GM23248 (cell line): ENCODE measurements around the gene MARCHF3. TPM values are rescaled to one million over a fixed set of nuclear protein-coding genes. Genes with fewer than 3 reads are reported as not detected.

ENCODE experiments used
- DNase-seq: peaks from one replicate; pipeline ENCODE4 v3.0.0-alpha.2; 2015
- H2AFZ ChIP-seq: fragments of 200-600 bp; sonication (generic); 2 replicates; pipeline ENCODE4 v1.6.1; 2016; ENCODE audit warnings: antibody characterized with exemption
- H3F3A ChIP-seq: fragments of 200-600 bp; sonication (generic); 2 replicates; pipeline ENCODE4 v1.6.1; 2016; ENCODE audit warnings: mild to moderate bottlenecking, antibody characterized with exemption, mixed run types; ENCODE audit not compliant: insufficient read depth
- H3K27ac ChIP-seq: fragments of 200-600 bp; sonication (generic); 2 replicates; pipeline ENCODE4 v1.5.1; 2016; ENCODE audit warnings: mild to moderate bottlenecking
- H3K27me3 ChIP-seq: fragments of 200-600 bp; sonication (generic); replicated peaks from 2 replicates; pipeline ENCODE4 v1.6.1; 2016; ENCODE audit warnings: mild to moderate bottlenecking; ENCODE audit not compliant: insufficient read depth
- H3K36me3 ChIP-seq: fragments of 200-600 bp; sonication (generic); 2 replicates; pipeline ENCODE4 v1.6.1; 2016; ENCODE audit warnings: low read depth, mild to moderate bottlenecking
- H3K4me1 ChIP-seq: fragments of 200-600 bp; sonication (generic); 2 replicates; pipeline ENCODE4 v1.6.1; 2016; ENCODE audit warnings: mild to moderate bottlenecking; ENCODE audit not compliant: insufficient read depth
- H3K4me2 ChIP-seq: fragments of 200-600 bp; sonication (generic); one replicate; pipeline ENCODE4 v1.6.1; 2016; ENCODE audit warnings: mild to moderate bottlenecking; ENCODE audit not compliant: unreplicated experiment
- H3K4me3 ChIP-seq: fragments of 200-600 bp; sonication (generic); 2 replicates; pipeline ENCODE4 v1.5.1; 2016; ENCODE audit warnings: mild to moderate bottlenecking
- H3K79me2 ChIP-seq: fragments of 200-600 bp; sonication (generic); 2 replicates; pipeline ENCODE4 v1.6.1; 2016; ENCODE audit warnings: mild to moderate bottlenecking; ENCODE audit not compliant: insufficient read depth
- H3K9ac ChIP-seq: fragments of 200-600 bp; sonication (generic); 2 replicates; pipeline ENCODE4 v1.6.1; 2016; ENCODE audit warnings: mild to moderate bottlenecking
- H3K9me2 ChIP-seq: fragments of 200-600 bp; sonication (generic); 2 replicates; pipeline ENCODE4 v1.6.1; 2016; ENCODE audit warnings: mixed run types, mild to moderate bottlenecking, moderate library complexity; ENCODE audit not compliant: insufficient read depth
- H3K9me3 ChIP-seq: fragments of 200-600 bp; sonication (generic); one replicate; pipeline ENCODE4 v1.6.1; 2017; ENCODE audit warnings: low read depth
- H4K20me1 ChIP-seq: fragments of 200-600 bp; sonication (generic); 2 replicates; pipeline ENCODE4 v1.6.0; 2016; ENCODE audit not compliant: insufficient read depth
- EZH2 ChIP-seq: fragments of 200-600 bp; sonication (generic); IDR thresholded peaks from 2 replicates; pipeline ENCODE4 v1.6.1; 2018; ENCODE audit warnings: antibody characterized with exemption, mild to moderate bottlenecking; ENCODE audit not compliant: insufficient read depth, poor library complexity, severe bottlenecking
- EZH2phosphoT487 ChIP-seq: fragments of 200-600 bp; sonication (generic); IDR thresholded peaks from 2 replicates; pipeline ENCODE4 v1.6.1; 2018; ENCODE audit warnings: antibody characterized with exemption, moderate library complexity, mild to moderate bottlenecking, low read depth; ENCODE audit not compliant: insufficient read depth
- WGBS, 2 experiments: methylation state at CpG; one replicate each; pipeline ENCODE4 v1.1.6; 2015 to 2017; ENCODE audit warnings: low lambda C conversion rate in 2 of 2, low coverage in 1 of 2; ENCODE audit errors: missing lambda C conversion rate in 2 of 2; 5-methylcytosine and 5-hydroxymethylcytosine counted together
- in situ Hi-C: fragments of 300-500 bp; cut with MboI; formaldehyde crosslinking; loops from 2 replicates; pipeline ENCODE4 v1.15.0; 2020
- polyA plus RNA-seq: library from polyadenylated mRNA; unstranded; fragments of >200 nt; fragmentation: Nextera tagmentation; extraction: Ambion mirVana; gene quantifications from 2 replicates; pipeline ENCODE4 v1.2.1, GENCODE V29; 2016
- total RNA-seq: library from RNA; depleted of rRNA; stranded (reverse); fragments of >200 nt; shearing (Covaris generic); gene quantifications from 2 replicates; pipeline ENCODE4 v1.2.3, GENCODE V29; 2014

MARCHF3 gene
- total and polyA plus RNA-seq, 2 experiments from 2014 or later = 3.8 to 5.8 TPM

GRCh38 chr5:127040796-127041520 is 10.6 kb upstream of the MARCHF3 start:
- Histone ChIP-seq H3K9ac (no peak overlapping the region), H4K20me1 (no peaks in the 10 kb centered on the region), H3K79me2 (no peaks in the 10 kb centered on the region), H3K27me3 (no peaks in the 10 kb centered on the region), H3K27ac (no peak overlapping the region), H3K4me3 (no peak overlapping the region), H3K36me3 (no peaks in the 10 kb centered on the region), H2AFZ (no peak overlapping the region), H3K4me2 (no peak overlapping the region), H3K4me1 (no peaks in the 10 kb centered on the region), H3K9me2 (no peaks in the 10 kb centered on the region), H3F3A (no peaks in the 10 kb centered on the region), H3K9me3 (no peaks in the 10 kb centered on the region)
- DNase-seq = no peak
- in situ Hi-C loops = no loop called here
- TF ChIP-seq EZH2phosphoT487 (no peak), EZH2 (no peak)
- WGBS, 2 experiments = 73 to 74% methylated on average over 9 of the region's 9 CpGs

GRCh38 chr5:127038550-127038949 is 8.2 kb upstream of the MARCHF3 start:
- H3K4me1 ChIP-seq = no peaks in the 10 kb centered on the region
- no peaks in the 10 kb centered on the region for H3K9me3 ChIP-seq
- H3F3A ChIP-seq = no peaks in the 10 kb centered on the region
- TF ChIP-seq EZH2 (no peak), EZH2phosphoT487 (no peak)
- no peak overlapping the region for H3K27ac ChIP-seq
- no peak overlapping the region for H3K4me3 ChIP-seq
- no peak for DNase-seq
- no peaks in the 10 kb centered on the region for H3K27me3 ChIP-seq
- H3K36me3 ChIP-seq = no peaks in the 10 kb centered on the region
- H3K9ac ChIP-seq = no peak overlapping the region
- WGBS, 2 experiments = 29 to 37% methylated on average over 4 of the region's 4 CpGs
- in situ Hi-C loops = no loop called here
- H3K4me2 ChIP-seq = no peak overlapping the region
- no peaks in the 10 kb centered on the region for H4K20me1 ChIP-seq
- no peaks in the 10 kb centered on the region for H3K79me2 ChIP-seq
- H3K9me2 ChIP-seq = no peaks in the 10 kb centered on the region
- no peak overlapping the region for H2AFZ ChIP-seq

GRCh38 chr5:127031863-127032232 is 1.5 kb upstream of the MARCHF3 start:
- no peaks in the 10 kb centered on the region for H3K9me3 ChIP-seq
- TF ChIP-seq EZH2phosphoT487 (no peak), EZH2 (no peak)
- in situ Hi-C loops = no loop called here
- no peaks in the 10 kb centered on the region for H3K27me3 ChIP-seq
- H3K79me2 ChIP-seq = no peaks in the 10 kb centered on the region
- no peaks in the 10 kb centered on the region for H3K9me2 ChIP-seq
- H3K4me3 ChIP-seq = no peak overlapping the region
- no peaks in the 10 kb centered on the region for H4K20me1 ChIP-seq
- no peak overlapping the region for H3K27ac ChIP-seq
- no peak overlapping the region for H2AFZ ChIP-seq
- no peaks in the 10 kb centered on the region for H3K36me3 ChIP-seq
- no peaks in the 10 kb centered on the region for H3F3A ChIP-seq
- H3K4me2 ChIP-seq = no peak overlapping the region
- DNase-seq = peak; percentile 33
- H3K4me1 ChIP-seq = no peaks in the 10 kb centered on the region
- no peak overlapping the region for H3K9ac ChIP-seq
- 89 to 93% methylated on average over 2 of the region's 2 CpGs for WGBS, 2 experiments

GRCh38 chr5:127031147-127031862 is 947 bp upstream of the MARCHF3 start:
- no peak overlapping the region for H3K27ac ChIP-seq
- WGBS, 2 experiments = 32 to 39% methylated on average over 33 to 42 of the region's 45 CpGs
- H3F3A ChIP-seq = no peaks in the 10 kb centered on the region
- no peaks in the 10 kb centered on the region for H3K9me2 ChIP-seq
- H3K9me3 ChIP-seq = no peaks in the 10 kb centered on the region
- no peaks in the 10 kb centered on the region for H3K27me3 ChIP-seq
- no peaks in the 10 kb centered on the region for H3K36me3 ChIP-seq
- H3K4me2 ChIP-seq = peak overlapping the region; percentile 77
- no peaks in the 10 kb centered on the region for H4K20me1 ChIP-seq
- H3K4me3 ChIP-seq = peak overlapping the region; percentile 83
- no peak for TF ChIP-seq EZH2phosphoT487
- no peak for TF ChIP-seq EZH2
- peak overlapping the region; percentile 91 for H2AFZ ChIP-seq
- peak overlapping the region; percentile 54 for H3K9ac ChIP-seq
- no peaks in the 10 kb centered on the region for H3K79me2 ChIP-seq
- in situ Hi-C loops = no loop called here
- DNase-seq = no peak
- H3K4me1 ChIP-seq = no peaks in the 10 kb centered on the region
